Liver (tissue), 9 donors: ENCODE data around the gene GNB1. TPM values are rescaled to one million over a fixed set of nuclear protein-coding genes. Genes with fewer than 3 reads are reported as not detected.

Experiments
- DNase-seq: peaks from one replicate; pipeline ENCODE4 v3.0.0-alpha.2; 2017; ENCODE audit warnings: low spot score
- H3K27ac ChIP-seq, 2 donors: one replicate each; pipeline ENCODE4 v1.7.0; 2013; ENCODE audit warnings: inconsistent platforms in 2 of 2, low read length in 2 of 2, control low read depth in 1 of 2, low read depth in 1 of 2, mild to moderate bottlenecking in 1 of 2
- H3K27me3 ChIP-seq, 4 donors: one replicate each; pipeline versions ENCODE4 v1.6.1 to v1.7.0; 2013; ENCODE audit warnings: low read length in 3 of 4, inconsistent platforms in 1 of 4, mild to moderate bottlenecking in 1 of 4, moderate library complexity in 1 of 4; ENCODE audit not compliant: control insufficient read depth in 4 of 4, insufficient read depth in 4 of 4
- H3K36me3 ChIP-seq, 4 donors: one replicate each; pipeline versions ENCODE4 v1.6.1 to v1.7.0; 2013; ENCODE audit warnings: low read length in 3 of 4, mild to moderate bottlenecking in 3 of 4, low read depth in 1 of 4, moderate library complexity in 1 of 4; ENCODE audit not compliant: control insufficient read depth in 4 of 4, insufficient read depth in 3 of 4
- H3K4me1 ChIP-seq, 4 donors: one replicate each; pipeline versions ENCODE4 v1.6.1 to v1.7.0; 2013; ENCODE audit warnings: low read length in 3 of 4, mild to moderate bottlenecking in 3 of 4, moderate library complexity in 1 of 4; ENCODE audit not compliant: control insufficient read depth in 4 of 4, insufficient read depth in 4 of 4
- H3K4me3 ChIP-seq, 3 donors: one replicate each; pipeline versions ENCODE4 v1.6.1 to v1.7.0; 2013; ENCODE audit warnings: low read length in 3 of 3, control low read depth in 1 of 3, low read depth in 1 of 3, mild to moderate bottlenecking in 1 of 3
- H3K9ac ChIP-seq, 2 donors: one replicate each; pipeline ENCODE4 v1.7.0; 2013; ENCODE audit warnings: low read length in 2 of 2, mild to moderate bottlenecking in 2 of 2, moderate library complexity in 2 of 2, control low read depth in 1 of 2, low read depth in 1 of 2
- H3K9me3 ChIP-seq, 4 donors: one replicate each; pipeline versions ENCODE4 v1.6.1 to v1.7.0; 2013; ENCODE audit warnings: low read length in 3 of 4; ENCODE audit not compliant: control insufficient read depth in 4 of 4
- FOXA1 ChIP-seq: IDR thresholded peaks from 2 replicates; pipeline ENCODE4 v1.6.1; 2016; ENCODE audit warnings: antibody characterized with exemption
- FOXA2 ChIP-seq: IDR thresholded peaks from 2 replicates; pipeline ENCODE4 v1.6.1; 2016; ENCODE audit warnings: antibody characterized with exemption
- GABPA ChIP-seq, 2 donors: IDR thresholded peaks in 1 of 2; conservative IDR thresholded peaks in 1 of 2; 2 replicates each; pipeline ENCODE4 v1.6.1; 2016; ENCODE audit warnings: antibody characterized with exemption in 2 of 2, mild to moderate bottlenecking in 1 of 2, moderate library complexity in 1 of 2
- HNF4A ChIP-seq, 2 donors: conservative IDR thresholded peaks; 2 replicates each; pipeline ENCODE4 v1.6.1; 2016; ENCODE audit warnings: antibody characterized with exemption in 2 of 2, mild to moderate bottlenecking in 2 of 2
- HNF4G ChIP-seq: IDR thresholded peaks from 2 replicates; pipeline ENCODE4 v1.6.1; 2016; ENCODE audit warnings: antibody characterized with exemption
- JUND ChIP-seq, 2 donors: IDR thresholded peaks; 2 replicates each; pipeline ENCODE4 v1.6.1; 2016; ENCODE audit warnings: antibody characterized with exemption in 2 of 2
- NR2F2 ChIP-seq: IDR thresholded peaks from 2 replicates; pipeline ENCODE4 v1.6.1; 2016; ENCODE audit warnings: antibody characterized with exemption
- RAD21 ChIP-seq, 2 donors: IDR thresholded peaks; 2 replicates each; pipeline ENCODE4 v1.6.1; 2016; ENCODE audit warnings: antibody characterized with exemption in 2 of 2, mild to moderate bottlenecking in 2 of 2
- RXRA ChIP-seq, 2 donors: IDR thresholded peaks; 2 replicates each; pipeline ENCODE4 v1.6.1; 2017 to 2018; ENCODE audit warnings: antibody characterized with exemption in 2 of 2, mild to moderate bottlenecking in 1 of 2
- SP1 ChIP-seq: IDR thresholded peaks from 2 replicates; pipeline ENCODE4 v1.6.1; 2018; ENCODE audit warnings: antibody characterized with exemption, mild to moderate bottlenecking
- TAF1 ChIP-seq: conservative IDR thresholded peaks from 2 replicates; pipeline ENCODE4 v1.6.1; 2016; ENCODE audit warnings: antibody characterized with exemption, mild to moderate bottlenecking
- YY1 ChIP-seq: IDR thresholded peaks from 2 replicates; pipeline ENCODE4 v1.6.1; 2016; ENCODE audit warnings: antibody characterized with exemption, mild to moderate bottlenecking
- whole genome bisulfite sequencing: extraction: QIAGEN DNeasy Blood & Tissue Kit; methylation state at CpG from one replicate; pipeline ENCODE4 v1.1.7; 2013; 5-methylcytosine and 5-hydroxymethylcytosine counted together
- polyA plus RNA-seq, 2 donors: library from polyadenylated mRNA; stranded (reverse) in 1 of 2; unstranded in 1 of 2; fragments of 200-250 nt in 1 of 2; fragments of >200 nt in 1 of 2; fragmentation: Nextera tagmentation in 1 of 2; extraction: Ambion mirVana in 1 of 2; gene quantifications; one replicate each; pipeline versions ENCODE4 v1.2.1 to v1.2.3, GENCODE V29; 2013 to 2015
- total RNA-seq, 2 donors: library from RNA; depleted of rRNA; stranded (reverse); fragments of >200 nt; gene quantifications; one replicate each; pipeline ENCODE4 v1.2.3, GENCODE V29; 2014
- TF ChIP-seq, protein P1 (sequence below): IDR thresholded peaks from 2 replicates; pipeline ENCODE4 v1.6.1; 2016; ENCODE audit warnings: antibody characterized with exemption
- TF ChIP-seq, protein P2 (sequence below): IDR thresholded peaks from 2 replicates; pipeline ENCODE4 v1.6.1; 2016; ENCODE audit warnings: antibody characterized with exemption
- TF ChIP-seq, protein P3 (sequence below): IDR thresholded peaks from 2 replicates; pipeline ENCODE4 v1.6.1; 2016; ENCODE audit warnings: antibody characterized with exemption
- TF ChIP-seq, protein P4 (sequence below): fragments of 150-350 bp; IDR thresholded peaks from 2 replicates; pipeline ENCODE4 v1.5.1; 2017; ENCODE audit warnings: improper control_type of control experiment, low read depth, low read length; ENCODE audit not compliant: missing input control
- donor health status: healthy.
- donor health status: healthy.
- donor health status: healthy.
- donor health status: healthy.
- donor health status: healthy.

The GNB1 gene
- total and polyA plus RNA-seq, 4 donors: 22.3 to 68.5 (median 52.7) TPM

DNA sequence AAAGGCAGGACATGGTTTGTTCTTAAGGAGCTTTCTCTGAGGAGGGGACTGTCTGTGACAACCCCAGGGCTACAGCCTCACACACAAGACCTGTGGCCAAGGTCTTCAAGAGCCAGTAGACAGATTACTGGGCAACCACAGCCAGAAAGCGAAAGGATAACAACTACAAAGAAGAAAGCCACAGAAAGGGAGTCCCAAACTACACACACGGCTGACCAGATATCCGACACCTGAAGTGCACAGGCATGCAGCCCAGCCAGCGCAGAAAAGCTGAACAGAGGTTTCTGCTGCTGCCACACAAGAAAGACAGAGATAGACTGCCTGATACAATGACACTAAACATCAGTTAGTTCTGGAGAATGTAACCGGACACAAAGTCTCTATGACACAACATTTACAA is 91.2 kb downstream of the GNB1 start:
- Histone ChIP-seq H3K4me3 (no peak overlapping the region), H3K4me1 (no peaks in the 10 kb centered on the region), H3K27ac (no peak overlapping the region), H3K9ac (no peak overlapping the region), H3K36me3 (peaks cover 16 to 55% (median 19%) of the 10 kb centered on the region in 4 donors), H3K9me3 (no peaks in the 10 kb centered on the region), H3K27me3 (no peaks in the 10 kb centered on the region)
- no peak for DNase-seq
- WGBS: 93% methylated on average over 5 of the region's 5 CpGs
- TF ChIP-seq RAD21 (IDR thresholded peaks at IDR 0.05) (no peak), JUND (IDR thresholded peaks at IDR 0.05) (no peak), HNF4A (conservative IDR thresholded peaks at IDR 0.05) (no peak), TAF1 (no peak), NR2F2 (no peak), FOXA2 (no peak), YY1 (no peak), SP1 (no peak), GABPA (IDR thresholded peaks at IDR 0.05 in 1 of 2, conservative IDR thresholded peaks at IDR 0.05 in 1 of 2) (no peak), HNF4G (no peak)
- TF ChIP-seq, protein P1, sequence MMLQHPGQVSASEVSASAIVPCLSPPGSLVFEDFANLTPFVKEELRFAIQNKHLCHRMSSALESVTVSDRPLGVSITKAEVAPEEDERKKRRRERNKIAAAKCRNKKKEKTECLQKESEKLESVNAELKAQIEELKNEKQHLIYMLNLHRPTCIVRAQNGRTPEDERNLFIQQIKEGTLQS: no peak
- TF ChIP-seq, protein P2, sequence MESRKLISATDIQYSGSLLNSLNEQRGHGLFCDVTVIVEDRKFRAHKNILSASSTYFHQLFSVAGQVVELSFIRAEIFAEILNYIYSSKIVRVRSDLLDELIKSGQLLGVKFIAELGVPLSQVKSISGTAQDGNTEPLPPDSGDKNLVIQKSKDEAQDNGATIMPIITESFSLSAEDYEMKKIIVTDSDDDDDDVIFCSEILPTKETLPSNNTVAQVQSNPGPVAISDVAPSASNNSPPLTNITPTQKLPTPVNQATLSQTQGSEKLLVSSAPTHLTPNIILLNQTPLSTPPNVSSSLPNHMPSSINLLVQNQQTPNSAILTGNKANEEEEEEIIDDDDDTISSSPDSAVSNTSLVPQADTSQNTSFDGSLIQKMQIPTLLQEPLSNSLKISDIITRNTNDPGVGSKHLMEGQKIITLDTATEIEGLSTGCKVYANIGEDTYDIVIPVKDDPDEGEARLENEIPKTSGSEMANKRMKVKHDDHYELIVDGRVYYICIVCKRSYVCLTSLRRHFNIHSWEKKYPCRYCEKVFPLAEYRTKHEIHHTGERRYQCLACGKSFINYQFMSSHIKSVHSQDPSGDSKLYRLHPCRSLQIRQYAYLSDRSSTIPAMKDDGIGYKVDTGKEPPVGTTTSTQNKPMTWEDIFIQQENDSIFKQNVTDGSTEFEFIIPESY: no peak
- TF ChIP-seq, protein P3, sequence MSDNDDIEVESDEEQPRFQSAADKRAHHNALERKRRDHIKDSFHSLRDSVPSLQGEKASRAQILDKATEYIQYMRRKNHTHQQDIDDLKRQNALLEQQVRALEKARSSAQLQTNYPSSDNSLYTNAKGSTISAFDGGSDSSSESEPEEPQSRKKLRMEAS: no peak
- TF ChIP-seq, protein P4, sequence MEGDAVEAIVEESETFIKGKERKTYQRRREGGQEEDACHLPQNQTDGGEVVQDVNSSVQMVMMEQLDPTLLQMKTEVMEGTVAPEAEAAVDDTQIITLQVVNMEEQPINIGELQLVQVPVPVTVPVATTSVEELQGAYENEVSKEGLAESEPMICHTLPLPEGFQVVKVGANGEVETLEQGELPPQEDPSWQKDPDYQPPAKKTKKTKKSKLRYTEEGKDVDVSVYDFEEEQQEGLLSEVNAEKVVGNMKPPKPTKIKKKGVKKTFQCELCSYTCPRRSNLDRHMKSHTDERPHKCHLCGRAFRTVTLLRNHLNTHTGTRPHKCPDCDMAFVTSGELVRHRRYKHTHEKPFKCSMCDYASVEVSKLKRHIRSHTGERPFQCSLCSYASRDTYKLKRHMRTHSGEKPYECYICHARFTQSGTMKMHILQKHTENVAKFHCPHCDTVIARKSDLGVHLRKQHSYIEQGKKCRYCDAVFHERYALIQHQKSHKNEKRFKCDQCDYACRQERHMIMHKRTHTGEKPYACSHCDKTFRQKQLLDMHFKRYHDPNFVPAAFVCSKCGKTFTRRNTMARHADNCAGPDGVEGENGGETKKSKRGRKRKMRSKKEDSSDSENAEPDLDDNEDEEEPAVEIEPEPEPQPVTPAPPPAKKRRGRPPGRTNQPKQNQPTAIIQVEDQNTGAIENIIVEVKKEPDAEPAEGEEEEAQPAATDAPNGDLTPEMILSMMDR: no peak

DNA sequence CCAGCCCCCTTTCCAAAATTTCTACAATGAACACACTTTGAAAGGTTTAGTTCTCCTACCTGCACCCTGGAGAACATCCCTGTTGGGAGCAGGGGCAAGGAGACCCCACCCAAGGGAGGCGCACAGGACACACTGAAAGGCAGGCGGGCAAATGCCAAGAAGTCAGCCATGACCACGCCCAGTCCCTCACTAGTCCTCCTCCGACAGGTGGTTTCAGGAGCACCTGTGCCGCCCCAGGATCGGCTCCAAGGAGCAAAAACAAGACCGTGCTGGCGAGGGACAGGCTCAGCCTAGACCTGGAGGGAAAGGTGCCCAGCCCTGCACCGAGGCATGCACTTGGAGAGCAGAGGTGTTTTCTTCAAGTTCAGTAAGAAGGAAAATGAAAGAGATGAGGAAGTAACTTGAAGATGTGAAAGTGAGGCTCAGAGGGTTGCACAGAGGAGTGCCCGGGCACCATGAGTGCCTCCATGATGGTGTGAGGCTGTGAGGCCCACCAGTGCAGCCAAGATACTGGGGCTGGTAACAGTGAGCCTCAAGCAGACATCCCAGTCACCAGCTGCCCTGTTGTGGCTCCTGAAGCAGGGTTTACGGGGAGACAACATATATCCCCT is 93.1 kb downstream of the GNB1 start:
- H3K9ac ChIP-seq: no peak overlapping the region
- H3K36me3 ChIP-seq: peaks cover 7 to 53% (median 9%) of the 10 kb centered on the region in 4 donors
- DNase-seq: no peak
- no peak overlapping the region for H3K27ac ChIP-seq
- H3K4me3 ChIP-seq: no peak overlapping the region
- no peaks in the 10 kb centered on the region for H3K27me3 ChIP-seq
- TF ChIP-seq SP1 (no peak), HNF4G (no peak), NR2F2 (no peak), FOXA1 (no peak), GABPA (IDR thresholded peaks at IDR 0.05 in 1 of 2, conservative IDR thresholded peaks at IDR 0.05 in 1 of 2) (no peak), YY1 (no peak), JUND (IDR thresholded peaks at IDR 0.05) (no peak), HNF4A (conservative IDR thresholded peaks at IDR 0.05) (no peak), RAD21 (IDR thresholded peaks at IDR 0.05) (no peak), TAF1 (no peak), RXRA (IDR thresholded peaks at IDR 0.05) (no peak)
- TF ChIP-seq, protein P1: no peak
- TF ChIP-seq, protein P2: no peak
- TF ChIP-seq, protein P3: no peak
- H3K9me3 ChIP-seq: no peaks in the 10 kb centered on the region
- 89% methylated on average over 11 of the region's 11 CpGs for WGBS
- H3K4me1 ChIP-seq: no peaks in the 10 kb centered on the region
